Activated T-helper 1 cell treated with anti-CD3 and anti-CD28 coated beads, Interleukin-12 subunit alpha, Interleukin-12 subunit beta, Interleukin-2, Interleukin-4 antibody, amounts not matched to agents 30 ng/mL and 10 ng/mL and 1 ng/mL, durations not matched to agents 14 hours and 24 hours and 36 hours (primary cell): ENCODE data around the gene FMNL2. TPM values are rescaled to one million over a fixed set of nuclear protein-coding genes. Genes with fewer than 3 reads are reported as not detected.

Experiments
- DNase-seq: peaks from one replicate; pipeline ENCODE4 v3.0.0; 2021; ENCODE audit warnings: low spot score
- H3K27ac Mint-ChIP-seq: one replicate; pipeline ENCODE4 v1.8.0; 2021; ENCODE audit warnings: mild to moderate bottlenecking, mixed read lengths
- H3K27me3 Mint-ChIP-seq: one replicate; pipeline ENCODE4 v1.8.0; 2022; ENCODE audit warnings: mild to moderate bottlenecking, moderate library complexity, mixed read lengths; ENCODE audit not compliant: insufficient read depth
- H3K36me3 Mint-ChIP-seq: one replicate; pipeline ENCODE4 v1.8.0; 2021; ENCODE audit warnings: low read depth, mixed read lengths
- H3K4me1 Mint-ChIP-seq: one replicate; pipeline ENCODE4 v1.8.0; 2021; ENCODE audit warnings: low read depth, mixed read lengths
- H3K4me3 Mint-ChIP-seq: one replicate; pipeline ENCODE4 v1.8.0; 2021; ENCODE audit warnings: mild to moderate bottlenecking, moderate library complexity, mixed read lengths
- H3K9me3 Mint-ChIP-seq: one replicate; pipeline ENCODE4 v1.8.0; 2021; ENCODE audit warnings: mixed read lengths
- intact Hi-C: fragments of 100-400 bp; cut with micrococcal nuclease; formaldehyde crosslinking; loops from one replicate; pipeline ENCODE4 v1.15.1; 2024
- total RNA-seq: library from RNA; stranded (reverse); gene quantifications from 2 replicates; pipeline ENCODE4 v1.2.3, GENCODE V29; 2022

The FMNL2 gene
- total RNA-seq, 1 donor from 2014 or later = 14.8 TPM

DNA sequence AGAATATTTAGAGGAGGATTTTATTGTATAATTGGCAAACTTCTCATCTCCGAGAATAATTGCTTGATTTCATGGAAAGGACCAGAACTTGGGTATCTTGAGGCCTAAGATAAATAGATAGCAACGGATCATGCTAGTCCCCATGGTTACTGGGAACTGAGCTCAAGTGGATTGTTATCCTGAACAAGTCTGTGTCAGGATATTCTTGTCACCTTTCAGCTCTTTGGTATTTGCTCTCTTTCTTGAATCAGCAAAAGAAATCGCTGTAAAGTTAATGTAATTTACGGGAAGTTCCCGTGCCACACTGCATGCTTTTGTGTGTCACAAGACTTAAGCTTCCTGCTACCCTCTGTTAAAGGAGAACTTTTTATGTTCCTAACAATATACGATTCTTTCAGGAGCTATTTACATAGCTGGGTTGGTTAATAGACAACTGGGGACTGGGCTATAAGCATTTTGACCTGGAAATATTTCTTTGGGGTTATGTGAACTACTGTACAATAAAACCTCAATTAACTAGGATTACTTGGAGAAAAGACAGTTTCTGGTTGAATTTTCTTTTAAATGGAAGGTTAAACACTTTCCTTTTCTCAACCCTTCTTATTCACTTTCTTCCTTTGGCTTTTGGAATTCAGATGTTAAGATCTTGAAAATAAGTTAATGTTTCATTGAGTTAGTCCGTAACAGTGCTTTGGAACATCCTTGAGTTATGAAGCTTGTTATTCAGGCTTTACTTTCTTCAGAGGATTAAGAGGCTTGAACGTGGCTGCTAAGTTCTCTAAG is 151.2 kb downstream of the FMNL2 start:
- Mint-ChIP-seq H3K36me3 (no peaks in the 10 kb centered on the region), H3K27me3 (peaks cover 8% of the 10 kb centered on the region), H3K4me1 (no peaks in the 10 kb centered on the region), H3K4me3 (no peak overlapping the region), H3K9me3 (no peaks in the 10 kb centered on the region), H3K27ac (no peak overlapping the region)
- intact Hi-C loops = no loop called here
- DNase-seq = no peak

DNA sequence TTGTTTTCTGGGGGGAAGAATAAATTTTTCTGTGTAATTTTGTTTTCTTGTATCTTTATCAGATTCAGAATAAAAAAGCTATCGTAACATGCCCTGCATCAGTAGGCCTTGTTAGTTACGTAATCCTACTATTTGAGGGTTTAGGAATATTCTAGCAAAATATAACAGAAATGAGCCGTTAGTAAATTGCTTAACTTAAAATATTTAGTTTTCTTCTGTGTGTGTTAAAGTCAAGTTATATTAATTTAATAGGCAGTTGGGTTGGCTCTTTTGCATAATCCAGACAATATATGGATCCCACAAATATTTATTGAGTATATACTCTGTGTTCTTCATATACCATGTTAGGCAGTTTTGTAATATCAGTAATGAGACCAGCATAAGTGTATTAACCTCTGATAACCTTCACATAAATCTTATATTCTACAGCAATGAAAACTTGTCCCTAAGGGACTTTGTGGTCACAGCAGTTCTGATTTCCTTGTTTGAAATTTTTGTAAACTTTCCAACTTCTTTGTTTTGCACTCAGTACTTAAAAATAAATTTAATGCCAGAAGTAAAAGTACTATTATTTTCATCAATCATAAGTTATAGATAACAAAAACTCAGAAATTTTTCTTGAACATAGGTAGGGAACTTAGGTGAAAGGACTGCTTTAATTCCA is 151.9 kb downstream of the FMNL2 start:
- intact Hi-C loops = no loop called here
- Mint-ChIP-seq H3K27ac (no peak overlapping the region), H3K4me3 (no peak overlapping the region), H3K27me3 (peaks cover 8% of the 10 kb centered on the region), H3K36me3 (no peaks in the 10 kb centered on the region), H3K9me3 (no peaks in the 10 kb centered on the region), H3K4me1 (no peaks in the 10 kb centered on the region)
- no peak for DNase-seq

GRCh38 chr2:152488075-152488474 is 153.1 kb downstream of the FMNL2 start:
- H3K9me3 Mint-ChIP-seq = no peaks in the 10 kb centered on the region
- no peak for DNase-seq

GRCh38 chr2:152489364-152489763 is 154.4 kb downstream of the FMNL2 start:
- H3K27me3 Mint-ChIP-seq = peaks cover 10% of the 10 kb centered on the region
- H3K9me3 Mint-ChIP-seq = no peaks in the 10 kb centered on the region
- no peaks in the 10 kb centered on the region for H3K36me3 Mint-ChIP-seq
- no peak overlapping the region for H3K27ac Mint-ChIP-seq
- no peaks in the 10 kb centered on the region for H3K4me1 Mint-ChIP-seq
- intact Hi-C loops = no loop called here
- no peak for DNase-seq
- no peak overlapping the region for H3K4me3 Mint-ChIP-seq

More at GRCh38 chr2:152488075-152488474, 153.1 kb downstream of the FMNL2 start:
- intact Hi-C loops = no loop called here
- Mint-ChIP-seq H3K36me3 (no peaks in the 10 kb centered on the region), H3K4me1 (no peaks in the 10 kb centered on the region), H3K4me3 (no peak overlapping the region), H3K27ac (no peak overlapping the region), H3K27me3 (peaks cover 8% of the 10 kb centered on the region)

GRCh38 chr2:152490686-152491455 is 155.9 kb downstream of the FMNL2 start:
- intact Hi-C loops = no loop called here
- H3K4me3 Mint-ChIP-seq = no peak overlapping the region
- H3K27me3 Mint-ChIP-seq = peaks cover 7% of the 10 kb centered on the region
- H3K27ac Mint-ChIP-seq = no peak overlapping the region
- H3K9me3 Mint-ChIP-seq = no peaks in the 10 kb centered on the region
- no peaks in the 10 kb centered on the region for H3K36me3 Mint-ChIP-seq
- no peaks in the 10 kb centered on the region for H3K4me1 Mint-ChIP-seq
- no peak for DNase-seq

DNA sequence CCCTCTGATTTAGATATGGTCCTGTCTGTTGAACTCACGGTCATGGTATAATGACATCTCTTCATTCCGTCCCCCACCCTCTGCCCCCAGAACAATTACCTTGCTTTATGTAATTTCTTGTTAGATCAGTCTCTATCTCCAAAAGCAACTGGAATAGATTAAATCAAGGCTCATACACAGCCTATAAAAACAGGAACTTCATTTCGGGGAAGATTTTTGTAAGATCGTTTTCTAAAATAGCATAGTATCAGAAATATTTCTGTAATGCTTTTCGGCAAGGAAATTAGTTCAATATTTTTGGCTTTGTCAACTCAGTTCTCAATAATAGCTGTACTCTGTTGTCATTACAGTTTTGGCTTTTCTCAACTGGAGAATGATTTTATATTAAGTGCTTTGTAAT is 157.2 kb downstream of the FMNL2 start:
- peaks cover 3% of the 10 kb centered on the region for H3K27me3 Mint-ChIP-seq
- intact Hi-C loops = no loop called here
- no peaks in the 10 kb centered on the region for H3K9me3 Mint-ChIP-seq
- no peak overlapping the region for H3K4me3 Mint-ChIP-seq
- peaks cover 2% of the 10 kb centered on the region for H3K4me1 Mint-ChIP-seq
- H3K36me3 Mint-ChIP-seq = no peaks in the 10 kb centered on the region
- H3K27ac Mint-ChIP-seq = no peak overlapping the region
- no peak for DNase-seq

DNA sequence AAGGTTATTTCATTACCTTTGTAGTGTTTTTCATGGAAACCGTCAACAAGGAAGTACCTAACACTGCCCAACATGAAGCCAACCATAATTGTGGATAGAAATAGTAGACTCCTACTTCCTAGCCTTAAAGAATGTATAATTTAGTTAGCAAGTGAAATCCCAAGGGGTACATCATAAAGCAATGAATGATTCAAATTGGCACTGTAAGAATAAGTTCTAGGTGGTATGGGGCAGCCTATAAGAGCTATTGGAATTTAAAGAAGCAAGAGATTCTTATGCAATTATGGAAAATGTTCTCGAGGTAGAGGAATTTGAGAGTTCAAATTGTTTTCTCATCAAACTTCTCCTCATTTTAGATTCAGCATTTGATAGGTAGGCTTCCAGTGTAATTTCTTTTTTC is 157.9 kb downstream of the FMNL2 start:
- Mint-ChIP-seq H3K9me3 (no peaks in the 10 kb centered on the region), H3K36me3 (no peaks in the 10 kb centered on the region), H3K27me3 (peaks cover 3% of the 10 kb centered on the region), H3K27ac (no peak overlapping the region), H3K4me3 (no peak overlapping the region), H3K4me1 (peaks cover 10% of the 10 kb centered on the region)
- intact Hi-C loops = no loop called here
- DNase-seq = no peak

DNA sequence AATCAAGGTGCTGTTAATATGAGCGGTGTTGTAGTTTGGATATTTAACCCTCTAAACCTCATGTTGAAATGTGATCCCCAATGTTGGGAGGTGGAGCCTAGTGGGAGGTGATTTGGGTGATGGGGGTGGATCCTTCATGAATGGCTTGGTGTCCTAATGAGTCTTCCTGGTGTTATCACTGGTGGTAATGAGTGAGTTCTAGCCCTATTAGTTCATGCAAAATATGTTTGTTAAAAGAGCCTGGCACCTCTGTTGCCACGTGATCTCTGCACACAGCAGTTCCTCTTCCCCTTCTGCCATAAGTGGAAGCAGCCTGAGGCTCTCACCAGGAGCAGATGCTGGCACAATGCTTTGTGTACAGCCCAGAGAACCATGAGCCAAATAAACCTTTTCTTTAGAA is 158.4 kb downstream of the FMNL2 start:
- Mint-ChIP-seq H3K9me3 (no peaks in the 10 kb centered on the region), H3K27me3 (peaks cover 3% of the 10 kb centered on the region), H3K4me1 (peaks cover 10% of the 10 kb centered on the region), H3K27ac (no peak overlapping the region), H3K4me3 (no peak overlapping the region), H3K36me3 (no peaks in the 10 kb centered on the region)
- no peak for DNase-seq
- intact Hi-C loops = no loop called here

DNA sequence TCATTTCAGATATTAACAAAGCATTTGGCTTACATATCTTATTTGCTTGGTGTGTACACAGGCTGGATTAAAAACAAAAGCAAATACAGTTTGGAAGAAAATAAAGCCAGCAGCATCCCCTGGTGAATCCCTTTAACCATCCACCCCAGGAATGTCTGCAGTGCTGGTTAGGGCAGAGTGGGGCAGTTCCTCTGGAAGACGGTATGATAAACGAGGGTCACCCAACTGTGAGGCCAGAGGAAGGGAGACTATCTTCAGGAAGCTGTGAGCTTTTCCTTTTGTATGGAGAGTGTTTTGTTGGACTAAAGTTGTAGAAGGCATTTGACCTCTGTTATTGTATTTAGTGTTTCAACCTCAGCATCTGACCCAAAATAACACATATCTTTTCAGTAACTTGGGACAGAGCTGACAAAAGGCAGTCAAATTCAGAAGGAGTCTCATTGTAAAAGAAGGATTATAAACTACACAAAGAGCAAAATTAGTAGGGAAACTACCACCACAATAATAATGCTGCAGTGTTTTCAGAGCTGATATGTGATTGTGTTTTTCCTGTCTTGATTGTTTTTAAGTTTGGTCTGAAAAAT is 159.1 kb downstream of the FMNL2 start:
- H3K4me3 Mint-ChIP-seq = no peak overlapping the region
- H3K36me3 Mint-ChIP-seq = no peaks in the 10 kb centered on the region
- peaks cover 4% of the 10 kb centered on the region for H3K27me3 Mint-ChIP-seq

DNA sequence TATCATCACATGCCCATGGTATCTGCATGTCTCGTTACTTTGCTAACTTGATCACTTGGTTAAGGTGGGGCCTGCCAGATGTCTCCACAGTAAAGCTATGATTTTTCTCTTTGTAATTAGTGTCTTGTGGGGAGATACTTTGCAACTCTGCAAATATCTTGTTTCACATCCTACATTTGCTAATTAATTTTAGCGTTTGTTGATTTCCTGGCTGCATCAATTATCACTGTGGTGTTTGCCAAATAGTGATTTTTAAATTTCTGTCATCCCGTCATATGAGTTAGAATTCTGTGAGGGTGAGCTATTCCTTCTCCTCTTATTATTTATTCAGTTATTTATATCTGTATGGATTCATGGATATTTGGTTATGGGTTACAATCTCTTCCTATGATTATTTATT is 161.4 kb downstream of the FMNL2 start:
- H3K4me1 Mint-ChIP-seq = peaks cover 18% of the 10 kb centered on the region
- DNase-seq = no peak
- H3K27ac Mint-ChIP-seq = no peak overlapping the region
- H3K36me3 Mint-ChIP-seq = no peaks in the 10 kb centered on the region
- H3K9me3 Mint-ChIP-seq = no peaks in the 10 kb centered on the region
- intact Hi-C loops = no loop called here
- no peak overlapping the region for H3K4me3 Mint-ChIP-seq
- peaks cover 4% of the 10 kb centered on the region for H3K27me3 Mint-ChIP-seq

More for the DNA sequence above, 159.1 kb downstream of the FMNL2 start:
- DNase-seq = no peak
- no peak overlapping the region for H3K27ac Mint-ChIP-seq
- no peaks in the 10 kb centered on the region for H3K9me3 Mint-ChIP-seq
- peaks cover 10% of the 10 kb centered on the region for H3K4me1 Mint-ChIP-seq
- intact Hi-C loops = no loop called here

DNA sequence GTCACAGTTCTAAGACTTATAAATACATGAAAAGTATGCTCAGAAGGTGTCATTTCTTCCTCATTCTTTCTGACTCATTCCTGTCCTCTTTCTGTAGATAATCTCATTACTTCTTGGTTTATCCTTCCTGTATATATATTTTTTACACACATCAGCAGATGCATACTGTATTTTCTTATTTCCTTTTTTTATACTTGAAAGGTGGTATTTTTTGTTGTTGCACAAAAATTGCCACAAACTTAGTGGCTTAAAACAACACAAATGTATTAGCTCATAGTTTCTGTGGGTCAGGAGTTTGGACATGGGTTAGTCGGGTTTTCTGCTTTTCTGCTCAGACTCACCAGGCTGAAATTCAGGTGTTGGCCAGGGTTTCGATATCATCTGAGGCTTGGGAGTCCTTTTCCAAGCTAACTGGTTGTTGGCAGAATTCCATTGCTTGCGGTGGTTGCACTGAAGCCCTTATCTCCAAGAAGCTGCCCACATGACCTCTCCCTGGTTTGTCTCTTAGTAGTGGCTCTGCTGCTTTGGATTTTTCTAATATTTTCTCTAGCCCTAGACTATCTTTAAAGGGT is 162.6 kb downstream of the FMNL2 start:
- peaks cover 18% of the 10 kb centered on the region for H3K4me1 Mint-ChIP-seq
- H3K27ac Mint-ChIP-seq = no peak overlapping the region
- intact Hi-C loops = no loop called here
- H3K4me3 Mint-ChIP-seq = no peak overlapping the region
- H3K9me3 Mint-ChIP-seq = no peaks in the 10 kb centered on the region
- H3K36me3 Mint-ChIP-seq = no peaks in the 10 kb centered on the region
- H3K27me3 Mint-ChIP-seq = peaks cover 4% of the 10 kb centered on the region
- no peak for DNase-seq

DNA sequence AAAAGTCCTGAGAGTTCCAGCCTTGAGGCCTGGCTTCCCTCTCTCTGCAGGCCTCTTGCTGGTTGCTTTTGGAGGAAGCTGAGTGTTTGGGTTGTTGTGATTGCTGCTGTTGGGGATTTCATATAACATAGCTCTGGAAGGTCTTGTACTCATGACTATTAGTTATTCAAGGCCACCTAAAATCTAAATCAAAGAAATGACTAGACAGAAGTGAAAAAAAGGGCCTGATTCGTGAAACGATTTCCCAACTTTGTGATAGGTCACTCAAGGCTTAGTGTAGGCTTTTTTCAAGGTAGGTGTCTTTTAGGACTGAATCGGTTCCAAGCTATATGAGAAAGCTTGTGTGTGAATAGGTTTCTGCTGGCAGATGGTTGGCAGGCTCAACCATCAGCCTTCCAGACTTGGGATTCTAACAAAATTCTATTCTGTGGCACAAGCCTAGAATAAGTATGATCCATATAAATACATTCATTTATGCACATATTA is 164.4 kb downstream of the FMNL2 start:
- peaks cover 1% of the 10 kb centered on the region for H3K27me3 Mint-ChIP-seq
- H3K27ac Mint-ChIP-seq = no peak overlapping the region
- H3K4me3 Mint-ChIP-seq = no peak overlapping the region
- H3K4me1 Mint-ChIP-seq = peaks cover 18% of the 10 kb centered on the region
- peaks cover 3% of the 10 kb centered on the region for H3K9me3 Mint-ChIP-seq
- H3K36me3 Mint-ChIP-seq = no peaks in the 10 kb centered on the region
- no peak for DNase-seq
- intact Hi-C loops = no loop called here
